Measurements from ENCODE around the gene IKZF1. TPM values are rescaled to one million over a fixed set of nuclear protein-coding genes. Genes with fewer than 3 reads are reported as not detected.

IKZF1 gene
- total and polyA plus RNA-seq, 2 of the 13 experiments (the other 11 are each of a cell fraction or from before 2014, with no cell fraction given): not detected

GRCh38 chr7:50268990-50269389 is 35.5 kb upstream of the IKZF1 start (continued):
- TF ChIP-seq ZNF597 (CRISPR knock-in tag; IDR thresholded peaks at IDR 0.05) (no peak), NFE2 (CRISPR knock-in tag; IDR thresholded peaks at IDR 0.05) (no peak), SUZ12 (IDR thresholded peaks at IDR 0.05; ENCODE audit: low read depth, low read length) (no peak), ZNF883 (CRISPR knock-in tag; IDR thresholded peaks at IDR 0.05; ENCODE audit: not compliant biosample characterization) (no peak), ZNF562 (CRISPR knock-in tag; IDR thresholded peaks at IDR 0.05; ENCODE audit: borderline replicate concordance) (no peak), PLRG1 (conservative IDR thresholded peaks at IDR 0.05) (no peak), REXO4 (CRISPR knock-in tag; IDR thresholded peaks at IDR 0.05; ENCODE audit: borderline replicate concordance) (no peak), ZNF382 (CRISPR knock-in tag; IDR thresholded peaks at IDR 0.05; ENCODE audit: borderline replicate concordance) (no peak), NAIF1 (CRISPR knock-in tag; IDR thresholded peaks at IDR 0.05; ENCODE audit: borderline replicate concordance) (no peak), MIER2 (CRISPR knock-in tag; IDR thresholded peaks at IDR 0.05) (no peak), ERF (CRISPR knock-in tag; IDR thresholded peaks at IDR 0.05) (no peak), NFKB2 (CRISPR knock-in tag; IDR thresholded peaks at IDR 0.05; ENCODE audit: borderline replicate concordance) (no peak)

DNA sequence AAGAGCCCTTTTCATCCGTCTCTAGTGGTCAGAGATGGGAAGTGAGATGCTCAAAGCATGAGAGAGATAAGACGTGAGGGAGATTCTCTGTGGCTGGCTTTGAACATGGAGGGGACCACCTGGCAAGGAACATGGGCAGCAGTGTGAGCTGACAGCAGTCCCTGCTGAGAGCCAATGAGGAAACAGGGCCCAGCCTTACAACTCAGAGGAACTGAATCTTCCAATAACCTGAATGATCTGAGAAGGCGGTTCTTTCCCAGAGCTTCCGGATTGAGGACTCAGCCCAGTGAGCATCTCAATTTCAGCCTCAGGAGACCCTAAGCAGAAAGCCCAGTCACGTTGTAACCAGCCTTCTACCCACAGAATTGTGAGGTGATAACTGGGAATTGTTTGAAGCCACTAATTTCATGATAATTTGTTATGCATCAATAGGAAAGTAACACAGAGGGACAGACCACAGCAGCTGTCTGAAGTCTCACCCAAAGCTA is 33.9 kb upstream of the IKZF1 start:
- Histone ChIP-seq H3K9me3 (ENCODE audit: low read length) (no peaks in the 10 kb centered on the region), H3K4me3 (replicated peaks in 1 of 3; ENCODE audit: insufficient read depth in 1 of 3, low read depth in 2 of 3, low read length in 3 of 3) (no peak overlapping the region), H3K36me3 (replicated peaks in 1 of 2; ENCODE audit: control insufficient read depth in 1 of 2, insufficient read depth in 2 of 2, low read length in 2 of 2) (no peaks in the 10 kb centered on the region), H2AFZ (ENCODE audit: low read length) (no peak overlapping the region), H3K9ac (ENCODE audit: insufficient read depth, low read depth, low read length) (no peak overlapping the region), H3K4me1 (ENCODE audit: insufficient read depth, low read length) (no peaks in the 10 kb centered on the region), H3K27me3 (ENCODE audit: control insufficient read depth in 1 of 2, insufficient read depth in 2 of 2, low read length in 2 of 2) (no peaks in the 10 kb centered on the region; a peak in 1 of 5 replicates), H3K4me2 (ENCODE audit: low read depth, low read length) (no peak overlapping the region), H3K27ac (ENCODE audit: extremely low read length, insufficient read depth, low read length) (no peak overlapping the region), H4K20me1 (ENCODE audit: insufficient read depth, low read length) (no peaks in the 10 kb centered on the region), H3K79me2 (ENCODE audit: insufficient read depth, low read length) (no peaks in the 10 kb centered on the region)
- intact Hi-C loops (cut with micrococcal nuclease; ENCODE audit: unreplicated experiment) (no loop called here), in situ Hi-C loops (cut with HindIII; ENCODE audit: extremely low pct_ligation_motif_present, low pct_unique_long_range_greater_than_20kb) (no loop called here)
- ChIA-PET POLR2A (no interaction called here), CTCF (ENCODE audit: low intra/inter-chr PET ratio, low total read pairs) (no interaction called here)
- 43% methylated on average over 5 of the region's 5 CpGs for WGBS (ENCODE audit: low lambda C conversion rate)
- DNase-seq (ENCODE audit: low spot score) (no peak), ATAC-seq (no peak), FAIRE-seq (no peak)
- no TSS peak for BruUV-seq (replicated peaks)
- TF ChIP-seq HOXA5 (CRISPR knock-in tag; IDR thresholded peaks at IDR 0.05) (no peak), ZBTB10 (CRISPR knock-in tag; IDR thresholded peaks at IDR 0.05; ENCODE audit: borderline replicate concordance) (no peak), RAD51 (IDR thresholded peaks at IDR 0.05; ENCODE audit: borderline replicate concordance) (no peak), ZNF576 (CRISPR knock-in tag; IDR thresholded peaks at IDR 0.05) (no peak), RNF2 (conservative IDR thresholded peaks at IDR 0.05; ENCODE audit: low read depth) (no peak)
- TF ChIP-seq, protein P1, sequence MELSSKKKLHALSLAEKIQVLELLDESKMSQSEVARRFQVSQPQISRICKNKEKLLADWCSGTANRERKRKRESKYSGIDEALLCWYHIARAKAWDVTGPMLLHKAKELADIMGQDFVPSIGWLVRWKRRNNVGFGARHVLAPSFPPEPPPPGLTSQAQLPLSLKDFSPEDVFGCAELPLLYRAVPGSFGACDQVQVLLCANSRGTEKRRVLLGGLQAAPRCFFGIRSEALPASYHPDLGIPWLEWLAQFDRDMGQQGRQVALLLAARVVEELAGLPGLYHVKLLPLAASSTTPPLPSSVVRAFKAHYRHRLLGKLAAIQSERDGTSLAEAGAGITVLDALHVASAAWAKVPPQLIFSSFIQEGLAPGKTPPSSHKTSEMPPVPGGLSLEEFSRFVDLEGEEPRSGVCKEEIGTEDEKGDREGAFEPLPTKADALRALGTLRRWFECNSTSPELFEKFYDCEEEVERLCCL (CRISPR knock-in tag; IDR thresholded peaks at IDR 0.05; ENCODE audit: borderline replicate concordance): no peak
- TF ChIP-seq, protein P2, sequence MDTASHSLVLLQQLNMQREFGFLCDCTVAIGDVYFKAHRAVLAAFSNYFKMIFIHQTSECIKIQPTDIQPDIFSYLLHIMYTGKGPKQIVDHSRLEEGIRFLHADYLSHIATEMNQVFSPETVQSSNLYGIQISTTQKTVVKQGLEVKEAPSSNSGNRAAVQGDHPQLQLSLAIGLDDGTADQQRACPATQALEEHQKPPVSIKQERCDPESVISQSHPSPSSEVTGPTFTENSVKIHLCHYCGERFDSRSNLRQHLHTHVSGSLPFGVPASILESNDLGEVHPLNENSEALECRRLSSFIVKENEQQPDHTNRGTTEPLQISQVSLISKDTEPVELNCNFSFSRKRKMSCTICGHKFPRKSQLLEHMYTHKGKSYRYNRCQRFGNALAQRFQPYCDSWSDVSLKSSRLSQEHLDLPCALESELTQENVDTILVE (CRISPR knock-in tag; IDR thresholded peaks at IDR 0.05): no peak
